GM12801 (cell line): ENCODE results near the gene FCN2.

Experiments used
- CTCF ChIP-seq: IDR thresholded peaks from one replicate; pipeline ENCODE4 v1.5.1; 2011; ENCODE audit warnings: control low read depth; ENCODE audit not compliant: insufficient read length; ENCODE audit errors: extremely low read depth

The FCN2 gene

GRCh38 chr9:134855900-134856377 is 24.7 kb upstream of the FCN2 start:
- TF ChIP-seq CTCF, result no peak

- no peak for TF ChIP-seq CTCF
These were observed 22.4 kb upstream of the FCN2 start for GRCh38 chr9:134858051-134858841.

GRCh38 chr9:134860510-134860909 is 20.1 kb upstream of the FCN2 start:
- TF ChIP-seq CTCF, result no peak

- TF ChIP-seq CTCF, result no peak
These were observed 18.8 kb upstream of the FCN2 start for GRCh38 chr9:134861595-134862334.

- TF ChIP-seq CTCF, result no peak
These were observed 17.2 kb upstream of the FCN2 start for GRCh38 chr9:134863306-134863902.

GRCh38 chr9:134863941-134864820 is 16.4 kb upstream of the FCN2 start:
- no peak for TF ChIP-seq CTCF
